GM19455 (cell line): ENCODE measurements around the gene PHACTR3.

Experiments
- ATAC-seq: cut with Tn5 transposase; IDR thresholded peaks from one replicate; pipeline ENCODE4 v1.9.1; 2021; ENCODE audit not compliant: unreplicated experiment

Gene PHACTR3

GRCh38 chr20:59644371-59644939, 40.1 kb downstream of the PHACTR3 start:
- no peak for ATAC-seq

GRCh38 chr20:59645271-59645670, 40.9 kb downstream of the PHACTR3 start:
- ATAC-seq = no peak

- ATAC-seq = no peak
Measured at GRCh38 chr20:59645761-59646171, 41.4 kb downstream of the PHACTR3 start.

GRCh38 chr20:59646487-59646886, 42.1 kb downstream of the PHACTR3 start:
- no peak for ATAC-seq

- no peak for ATAC-seq
Measured at GRCh38 chr20:59647271-59647670, 42.9 kb downstream of the PHACTR3 start.

GRCh38 chr20:59648466-59649070, 44.2 kb downstream of the PHACTR3 start:
- ATAC-seq = no peak

- ATAC-seq = no peak
Measured at GRCh38 chr20:59650418-59650817, 46.1 kb downstream of the PHACTR3 start.

- ATAC-seq = no peak
Measured at GRCh38 chr20:59652381-59652780, 48.0 kb downstream of the PHACTR3 start.

- no peak for ATAC-seq
Measured at GRCh38 chr20:59656417-59656816, 52.1 kb downstream of the PHACTR3 start.

- ATAC-seq = no peak
Measured at GRCh38 chr20:59657459-59658046, 53.2 kb downstream of the PHACTR3 start.

- no peak for ATAC-seq
Measured at GRCh38 chr20:59660471-59660870, 56.1 kb downstream of the PHACTR3 start.

GRCh38 chr20:59661153-59661552, 56.8 kb downstream of the PHACTR3 start:
- ATAC-seq = no peak

- ATAC-seq = no peak
Measured at GRCh38 chr20:59661621-59662020, 57.3 kb downstream of the PHACTR3 start.

GRCh38 chr20:59662161-59662560, 57.8 kb downstream of the PHACTR3 start:
- no peak for ATAC-seq

- no peak for ATAC-seq
Measured at GRCh38 chr20:59662856-59663512, 58.6 kb downstream of the PHACTR3 start.

GRCh38 chr20:59663513-59664060, 59.2 kb downstream of the PHACTR3 start:
- ATAC-seq = no peak

GRCh38 chr20:59664421-59664941, 60.1 kb downstream of the PHACTR3 start:
- ATAC-seq = no peak

GRCh38 chr20:59665656-59666555, 61.6 kb downstream of the PHACTR3 start:
- ATAC-seq = no peak

- no peak for ATAC-seq
Measured at GRCh38 chr20:59666586-59666985, 62.2 kb downstream of the PHACTR3 start.

GRCh38 chr20:59667131-59667530, 62.8 kb downstream of the PHACTR3 start:
- ATAC-seq = no peak
